HCT116 (cell line): ENCODE results near the gene CLOCK. TPM values are rescaled to one million over a fixed set of nuclear protein-coding genes. Genes with fewer than 3 reads are reported as not detected.
A peak's percentile ranks its signal among the peaks of the same experiment; 100 is the strongest.

ENCODE experiments used
- ATAC-seq: fragments of 200-7000 bp; cut with Tn5 transposase; 2 replicates; pipeline ENCODE4 v1.9.1; 2020; ENCODE audit warnings: mild to moderate bottlenecking, moderate library complexity
- BruUV-seq: library from RNA; stranded (reverse); fragments of 400-500 nt; replicated peaks from 2 replicates; lab custom pipeline; 2021; lab: Mats Ljungman, UMichigan
- CTCF ChIA-PET: fragments of 300-600 bp; sonication (Branson Sonifier 250); formaldehyde crosslinking; loops from one replicate; lab custom pipeline; 2021; ENCODE audit warnings: antibody characterized with exemption; lab: Charles Lee
- POLR2A ChIA-PET: fragments of 300-600, 350-600 bp; sonication (Branson Sonifier 250); formaldehyde crosslinking; loops from one replicate; lab custom pipeline; 2021; ENCODE audit warnings: antibody characterized with exemption; lab: Charles Lee
- RAD21 ChIA-PET, 2 experiments: fragments of 300-600 bp; sonication (Branson Sonifier 250); formaldehyde crosslinking; loops; one replicate each; lab custom pipeline; 2023; ENCODE audit warnings: low total read pairs in 2 of 2; ENCODE audit not compliant: uncharacterized antibody in 2 of 2, unreplicated experiment in 2 of 2, low non-redundant PET in 1 of 2; lab: Charles Lee
- DNase-seq: peaks from one replicate; pipeline ENCODE4 v3.0.0-alpha.2; 2010; ENCODE audit warnings: low read depth, low spot score
- H2AFZ ChIP-seq: fragments of 200-600 bp; shearing (Covaris generic), sonication (generic); 2 replicates; pipeline ENCODE4 v1.6.1; 2017; ENCODE audit warnings: low read depth, mixed run types, mixed read lengths, antibody characterized with exemption, low read length; ENCODE audit not compliant: poor library complexity, severe bottlenecking
- H3K27ac ChIP-seq: 2 replicates; pipeline ENCODE4 v1.5.1; 2012; ENCODE audit warnings: low read depth, low read length
- H3K27me3 ChIP-seq: fragments of 200-600 bp; sonication (generic); 2 replicates; pipeline ENCODE4 v1.6.1; 2016; ENCODE audit warnings: mixed run types, low read length, mixed read lengths; ENCODE audit not compliant: insufficient read depth
- H3K36me3 ChIP-seq, 2 experiments: fragments of 200-500 bp in 1 of 2; fragments of 200-600 bp in 1 of 2; sonication (Bioruptor generic) in 1 of 2; sonication (generic) in 1 of 2; 2 replicates each; pipeline versions ENCODE4 v1.5.1 to v1.6.1; 2014 to 2016; ENCODE audit warnings: low read length in 2 of 2, inconsistent platforms in 1 of 2, mixed read lengths in 1 of 2, mixed run types in 1 of 2; ENCODE audit not compliant: insufficient read depth in 2 of 2, control insufficient read depth in 1 of 2
- H3K4me1 ChIP-seq, 2 experiments: fragments of 200-600 bp in 1 of 2; sonication (generic) in 1 of 2; 2 replicates each; pipeline versions ENCODE4 v1.5.1 to v1.6.1; 2012 to 2017; ENCODE audit warnings: low read length in 2 of 2, inconsistent platforms in 1 of 2, mild to moderate bottlenecking in 1 of 2, mixed read lengths in 1 of 2, mixed run types in 1 of 2, moderate library complexity in 1 of 2; ENCODE audit not compliant: insufficient read depth in 2 of 2, control insufficient read depth in 1 of 2
- H3K4me2 ChIP-seq: fragments of 200-600 bp; sonication (generic); 2 replicates; pipeline ENCODE4 v1.6.1; 2017; ENCODE audit warnings: mixed run types, low read length, mixed read lengths
- H3K4me3 ChIP-seq, 2 experiments: fragments of 200-600 bp in 1 of 2; sonication (generic) in 1 of 2; replicated peaks in 1 of 2; 2 replicates each; pipeline ENCODE4 v1.5.1; 2011 to 2016; ENCODE audit warnings: low read length in 2 of 2, control low read depth in 1 of 2, low read depth in 1 of 2, mild to moderate bottlenecking in 1 of 2, mixed read lengths in 1 of 2, mixed run types in 1 of 2
- H3K79me2 ChIP-seq: fragments of 200-600 bp; sonication (generic); 2 replicates; pipeline ENCODE4 v1.6.1; 2017; ENCODE audit warnings: mild to moderate bottlenecking, mixed run types, low read length, moderate library complexity, mixed read lengths; ENCODE audit not compliant: insufficient read depth
- H3K9ac ChIP-seq: fragments of 200-600 bp; sonication (generic); 2 replicates; pipeline ENCODE4 v1.6.1; 2016; ENCODE audit warnings: low read length, mixed read lengths
- H3K9me2 ChIP-seq: fragments of 200-600 bp; sonication (generic), shearing (Covaris generic); 2 replicates; pipeline ENCODE4 v1.6.1; 2017; ENCODE audit warnings: mixed run types, mild to moderate bottlenecking, moderate library complexity; ENCODE audit not compliant: insufficient read depth
- H3K9me3 ChIP-seq, 2 experiments: fragments of 200-500 bp in 1 of 2; fragments of 200-600 bp in 1 of 2; sonication (Bioruptor generic) in 1 of 2; sonication (generic) in 1 of 2; 2 replicates each; pipeline ENCODE4 v1.6.1; 2014 to 2017; ENCODE audit warnings: low read length in 2 of 2, mixed read lengths in 2 of 2, inconsistent platforms in 1 of 2, low read depth in 1 of 2, mild to moderate bottlenecking in 1 of 2, mixed run types in 1 of 2, moderate library complexity in 1 of 2; ENCODE audit not compliant: control insufficient read depth in 1 of 2, insufficient read depth in 1 of 2
- H4K20me1 ChIP-seq: fragments of 200-600 bp; sonication (generic), shearing (Covaris generic); 2 replicates; pipeline ENCODE4 v1.6.1; 2017; ENCODE audit warnings: mixed run types, mild to moderate bottlenecking, moderate library complexity; ENCODE audit not compliant: insufficient read depth
- CBX3 ChIP-seq: IDR thresholded peaks from 2 replicates; pipeline ENCODE4 v1.6.1; 2012; ENCODE audit warnings: low read depth
- CEBPB ChIP-seq: IDR thresholded peaks from 2 replicates; pipeline ENCODE4 v1.6.1; 2012; ENCODE audit warnings: low read depth
- CTCF ChIP-seq, 3 experiments: fragments of 200-600 bp in 1 of 3; sonication (generic) in 1 of 3; IDR thresholded peaks in 2 of 3; conservative IDR thresholded peaks in 1 of 3; 2 replicates each; pipeline ENCODE4 v1.5.1; 2012 to 2017; ENCODE audit warnings: low read depth in 2 of 3, low read length in 2 of 3, antibody characterized with exemption in 1 of 3, borderline replicate concordance in 1 of 3, control low read depth in 1 of 3, mild to moderate bottlenecking in 1 of 3, mixed read lengths in 1 of 3, mixed run types in 1 of 3, moderate library complexity in 1 of 3; ENCODE audit not compliant: insufficient read depth in 1 of 3
- EGR1 ChIP-seq: IDR thresholded peaks from 2 replicates; pipeline ENCODE4 v1.6.1; 2012; ENCODE audit warnings: low read depth
- ELF1 ChIP-seq: IDR thresholded peaks from 2 replicates; pipeline ENCODE4 v1.6.1; 2012; ENCODE audit warnings: low read depth, borderline replicate concordance
- EZH2 ChIP-seq: fragments of 200-600 bp; sonication (generic); IDR thresholded peaks from 2 replicates; pipeline ENCODE4 v1.6.1; 2017; ENCODE audit warnings: antibody characterized with exemption, mixed run types
- EZH2phosphoT487 ChIP-seq: fragments of 200-600 bp; IDR thresholded peaks from 2 replicates; pipeline ENCODE4 v1.6.1; 2018; ENCODE audit warnings: antibody characterized with exemption, borderline replicate concordance
- FOSL1 ChIP-seq: IDR thresholded peaks from 2 replicates; pipeline ENCODE4 v1.6.1; 2012; ENCODE audit warnings: low read depth
- JUND ChIP-seq: IDR thresholded peaks from 2 replicates; pipeline ENCODE4 v1.6.1; 2012
- POLR2A ChIP-seq: IDR thresholded peaks from 2 replicates; pipeline ENCODE4 v1.7.0; 2011; ENCODE audit warnings: borderline replicate concordance; ENCODE audit not compliant: insufficient read depth, insufficient read length; ENCODE audit errors: extremely low read depth
- POLR2AphosphoS5 ChIP-seq: IDR thresholded peaks from 2 replicates; pipeline ENCODE4 v1.6.1; 2011; ENCODE audit warnings: mild to moderate bottlenecking, low read depth, low read length, moderate library complexity
- RAD21 ChIP-seq: IDR thresholded peaks from 2 replicates; pipeline ENCODE4 v1.6.1; 2012; ENCODE audit warnings: low read depth, mild to moderate bottlenecking
- SIN3A ChIP-seq: IDR thresholded peaks from 2 replicates; pipeline ENCODE4 v1.6.1; 2012; ENCODE audit warnings: low read depth
- SP1 ChIP-seq: IDR thresholded peaks from 2 replicates; pipeline ENCODE4 v1.6.1; 2012; ENCODE audit warnings: low read depth
- SRF ChIP-seq: IDR thresholded peaks from 2 replicates; pipeline ENCODE4 v1.6.1; 2012; ENCODE audit warnings: low read depth
- YY1 ChIP-seq: IDR thresholded peaks from 2 replicates; pipeline ENCODE4 v1.6.1; 2011; ENCODE audit warnings: low read length, low read depth, moderate library complexity, mild to moderate bottlenecking; ENCODE audit not compliant: insufficient replicate concordance; ENCODE audit errors: extremely low read depth
- ZFX ChIP-seq: fragments of 450-650 bp; IDR thresholded peaks from 2 replicates; pipeline ENCODE4 v1.6.1; 2017
- ZNF274 ChIP-seq: fragments of 200-500 bp; sonication (Bioruptor generic); IDR thresholded peaks from 2 replicates; pipeline ENCODE4 v1.6.1; 2014; ENCODE audit warnings: mild to moderate bottlenecking, low read depth, low read length, inconsistent platforms
- intact Hi-C: fragments of 100-400 bp; cut with micrococcal nuclease; formaldehyde crosslinking; loops from 2 replicates; pipeline ENCODE4 v1.10.0; 2022
- total RNA-seq: library from RNA; stranded (reverse); gene quantifications from one replicate; pipeline ENCODE4 v1.2.1, GENCODE V29; 2021; ENCODE audit not compliant: unreplicated experiment
- TF ChIP-seq, protein P1 (sequence below): IDR thresholded peaks from 2 replicates; pipeline ENCODE4 v1.6.1; 2012; ENCODE audit warnings: low read depth
- TF ChIP-seq, protein P2 (sequence below): IDR thresholded peaks from 2 replicates; pipeline ENCODE4 v1.6.1; 2012
- TF ChIP-seq, protein P3 (sequence below): IDR thresholded peaks from 2 replicates; pipeline ENCODE4 v1.6.1; 2012

CLOCK gene
- total RNA-seq, 1 experiment from 2014 or later: 38.7 TPM

DNA sequence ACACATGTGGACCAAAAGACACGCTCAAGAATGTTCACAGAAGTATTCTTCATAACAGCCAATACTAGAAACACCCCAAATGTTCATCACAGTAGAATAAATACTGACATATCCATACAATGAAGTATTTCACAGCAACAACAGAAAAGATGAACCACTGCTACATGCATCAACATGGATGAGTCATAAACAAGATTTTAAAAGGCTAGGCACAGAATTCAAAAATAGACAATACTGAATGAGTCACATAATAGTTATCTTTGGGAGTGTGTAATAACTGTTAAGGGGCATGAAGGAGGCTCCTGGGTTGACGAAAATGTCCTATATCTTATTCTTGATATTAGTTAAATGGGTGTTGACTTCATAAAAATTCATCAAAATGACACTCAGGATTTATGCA lies 43.5 kb downstream of the CLOCK start:
- ChIA-PET RAD21 (no interaction called here), POLR2A (no interaction called here)
- Histone ChIP-seq H3K79me2 (peaks cover 81% of the 10 kb centered on the region), H3K9me2 (no peaks in the 10 kb centered on the region), H3K9me3 (no peaks in the 10 kb centered on the region), H3K27ac (no peak overlapping the region), H3K4me3 (peak overlapping the region in 1 of 2 experiments; percentile 11; a peak in 1 of 4 replicates), H2AFZ (no peak overlapping the region), H3K36me3 (0 out of 4 replicates have a peak, but pooled peaks cover 0 to 4% of the 10 kb centered on the region in 2 experiments), H3K27me3 (no peaks in the 10 kb centered on the region), H3K4me2 (peak overlapping the region; percentile 63), H4K20me1 (peaks cover 4% of the 10 kb centered on the region)
- no TSS peak for BruUV-seq
- peak; percentile 88 for ATAC-seq
- intact Hi-C loops: no loop called here
- DNase-seq: peak; percentile 38
- TF ChIP-seq POLR2AphosphoS5 (no peak), SRF (no peak), SP1 (peak; percentile 47), FOSL1 (peak; percentile 77), SIN3A (no peak), ELF1 (no peak), EZH2phosphoT487 (no peak), JUND (peak; percentile 72), EZH2 (no peak), RAD21 (no peak), ZFX (no peak), EGR1 (no peak), CTCF (IDR thresholded peaks at IDR 0.05 in 2 of 3, conservative IDR thresholded peaks at IDR 0.05 in 1 of 3; ENCODE audit: borderline replicate concordance in 1 of 3, insufficient read depth in 1 of 3, low read depth in 2 of 3, low read length in 2 of 3) (no peak), YY1 (no peak), POLR2A (no peak), CEBPB (no peak), ZNF274 (no peak), CBX3 (no peak)
- TF ChIP-seq, protein P1, sequence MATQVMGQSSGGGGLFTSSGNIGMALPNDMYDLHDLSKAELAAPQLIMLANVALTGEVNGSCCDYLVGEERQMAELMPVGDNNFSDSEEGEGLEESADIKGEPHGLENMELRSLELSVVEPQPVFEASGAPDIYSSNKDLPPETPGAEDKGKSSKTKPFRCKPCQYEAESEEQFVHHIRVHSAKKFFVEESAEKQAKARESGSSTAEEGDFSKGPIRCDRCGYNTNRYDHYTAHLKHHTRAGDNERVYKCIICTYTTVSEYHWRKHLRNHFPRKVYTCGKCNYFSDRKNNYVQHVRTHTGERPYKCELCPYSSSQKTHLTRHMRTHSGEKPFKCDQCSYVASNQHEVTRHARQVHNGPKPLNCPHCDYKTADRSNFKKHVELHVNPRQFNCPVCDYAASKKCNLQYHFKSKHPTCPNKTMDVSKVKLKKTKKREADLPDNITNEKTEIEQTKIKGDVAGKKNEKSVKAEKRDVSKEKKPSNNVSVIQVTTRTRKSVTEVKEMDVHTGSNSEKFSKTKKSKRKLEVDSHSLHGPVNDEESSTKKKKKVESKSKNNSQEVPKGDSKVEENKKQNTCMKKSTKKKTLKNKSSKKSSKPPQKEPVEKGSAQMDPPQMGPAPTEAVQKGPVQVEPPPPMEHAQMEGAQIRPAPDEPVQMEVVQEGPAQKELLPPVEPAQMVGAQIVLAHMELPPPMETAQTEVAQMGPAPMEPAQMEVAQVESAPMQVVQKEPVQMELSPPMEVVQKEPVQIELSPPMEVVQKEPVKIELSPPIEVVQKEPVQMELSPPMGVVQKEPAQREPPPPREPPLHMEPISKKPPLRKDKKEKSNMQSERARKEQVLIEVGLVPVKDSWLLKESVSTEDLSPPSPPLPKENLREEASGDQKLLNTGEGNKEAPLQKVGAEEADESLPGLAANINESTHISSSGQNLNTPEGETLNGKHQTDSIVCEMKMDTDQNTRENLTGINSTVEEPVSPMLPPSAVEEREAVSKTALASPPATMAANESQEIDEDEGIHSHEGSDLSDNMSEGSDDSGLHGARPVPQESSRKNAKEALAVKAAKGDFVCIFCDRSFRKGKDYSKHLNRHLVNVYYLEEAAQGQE: no peak
- TF ChIP-seq, protein P2, sequence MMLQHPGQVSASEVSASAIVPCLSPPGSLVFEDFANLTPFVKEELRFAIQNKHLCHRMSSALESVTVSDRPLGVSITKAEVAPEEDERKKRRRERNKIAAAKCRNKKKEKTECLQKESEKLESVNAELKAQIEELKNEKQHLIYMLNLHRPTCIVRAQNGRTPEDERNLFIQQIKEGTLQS: no peak
- TF ChIP-seq, protein P3, sequence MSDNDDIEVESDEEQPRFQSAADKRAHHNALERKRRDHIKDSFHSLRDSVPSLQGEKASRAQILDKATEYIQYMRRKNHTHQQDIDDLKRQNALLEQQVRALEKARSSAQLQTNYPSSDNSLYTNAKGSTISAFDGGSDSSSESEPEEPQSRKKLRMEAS: 0 out of 2 replicates have a peak, but pooled peaks have one; percentile 7
- TF ChIP-seq, all 23 proteins: peak for 4
- CTCF ChIA-PET: no interaction called here
- H3K9ac ChIP-seq: no peak overlapping the region
- peaks cover 7 to 34% of the 10 kb centered on the region in 2 experiments for H3K4me1 ChIP-seq
